H1 (cell line): ENCODE data around the gene LSM3. TPM values are rescaled to one million over a fixed set of nuclear protein-coding genes. Genes with fewer than 3 reads are reported as not detected.

ENCODE experiments used
- CHD2 ChIP-seq: IDR thresholded peaks from 2 replicates; pipeline ENCODE4 v1.6.1; 2012; ENCODE audit warnings: low read length, improper control_type of control experiment
- CHD7 ChIP-seq: fragments of 300-600 bp; sonication (generic); IDR thresholded peaks from 2 replicates; pipeline ENCODE4 v1.7.1; 2012; ENCODE audit warnings: low read length, moderate library complexity, mild to moderate bottlenecking, inconsistent platforms; ENCODE audit not compliant: insufficient replicate concordance
- HDAC2 ChIP-seq, 2 experiments: fragments of 300-600 bp in 1 of 2; sonication (generic) in 1 of 2; IDR thresholded peaks; 2 replicates each; pipeline ENCODE4 v1.6.1; 2011 to 2012; ENCODE audit warnings: low read depth in 2 of 2, low read length in 2 of 2, mild to moderate bottlenecking in 2 of 2, moderate library complexity in 2 of 2, borderline replicate concordance in 1 of 2, inconsistent platforms in 1 of 2
- KDM4A ChIP-seq: IDR thresholded peaks from one replicate; pipeline ENCODE4 v1.7.1; 2012; ENCODE audit warnings: low read depth, mild to moderate bottlenecking, moderate library complexity, low read length, inconsistent platforms; ENCODE audit not compliant: severe bottlenecking
- KDM5A ChIP-seq: fragments of 200-600 bp; IDR thresholded peaks from 2 replicates; pipeline ENCODE4 v1.7.1; 2012; ENCODE audit warnings: mild to moderate bottlenecking, low read length, inconsistent platforms, mixed read lengths
- SUZ12 ChIP-seq: fragments of 200-600 bp; sonication (generic); IDR thresholded peaks from 2 replicates; pipeline ENCODE4 v1.6.1; 2012; ENCODE audit warnings: mild to moderate bottlenecking, inconsistent platforms, low read length, moderate library complexity, mixed read lengths
- polyA plus RNA-seq, 7 experiments: library from polyadenylated mRNA; depleted of rRNA in 3 of 7; stranded (reverse) in 5 of 7; unstranded in 2 of 7; fragments of >200 nt in 5 of 7; fragments of 200-250 nt in 2 of 7; gene quantifications; 1 replicate in 5 of 7; 2 replicates in 1 of 7; 4 replicates in 1 of 7; pipeline versions ENCODE4 v1.2.1 to v1.2.3, GENCODE V29; 2011 to 2013; ENCODE audit warnings: missing spikeins in 2 of 7, mixed read lengths in 2 of 7
- total RNA-seq: library from RNA; stranded (reverse); fragmentation: NEBNext Ultra II Directional; extraction: Animal tissue kit (Norgen Biotek cat#: 25700); gene quantifications from 2 replicates; pipeline ENCODE4 v1.2.1, GENCODE V29; 2021

Gene LSM3
- total and polyA plus RNA-seq, 2 of the 8 experiments (the other 6 are each of a cell fraction or from before 2014, with no cell fraction given): 7.1 to 25.4 TPM

GRCh38 chr3:14210843-14211594, 32.4 kb downstream of the LSM3 start (continued):
- TF ChIP-seq KDM5A: no peak
- no peak for TF ChIP-seq SUZ12
- no peak for TF ChIP-seq CHD7
- TF ChIP-seq HDAC2 (IDR thresholded peaks at IDR 0.05; ENCODE audit: borderline replicate concordance in 1 of 2, low read depth in 2 of 2, low read length in 2 of 2): no peak
- TF ChIP-seq KDM4A: no peak
- TF ChIP-seq CHD2: no peak
